Activated CD8-positive, alpha-beta T cell treated with anti-CD3 and anti-CD28 coated beads for 36 hours (primary cell): ENCODE measurements around the gene RNF121. TPM values are rescaled to one million over a fixed set of nuclear protein-coding genes. Genes with fewer than 3 reads are reported as not detected.

Experiments used
- ATAC-seq: fragments of 200-7000 bp; cut with Tn5 transposase; one replicate; pipeline ENCODE4 v1.10.0; 2021; ENCODE audit warnings: mild to moderate bottlenecking, moderate library complexity
- CTCF ChIA-PET: fragments of 350-600 bp; sonication (Branson Sonifier 250); formaldehyde crosslinking; loops from one replicate; lab custom pipeline; 2021; ENCODE audit warnings: antibody characterized with exemption; lab: Charles Lee
- POLR2A ChIA-PET: fragments of 350-600 bp; sonication (Branson Sonifier 250); formaldehyde crosslinking; loops from one replicate; lab custom pipeline; 2021; ENCODE audit warnings: antibody characterized with exemption; lab: Charles Lee
- DNase-seq: peaks from one replicate; pipeline ENCODE4 v3.0.0-alpha.2; 2020
- H3K27ac Mint-ChIP-seq: one replicate; pipeline ENCODE4 v1.8.0; 2021; ENCODE audit warnings: mild to moderate bottlenecking, mixed read lengths
- H3K27me3 Mint-ChIP-seq: one replicate; pipeline ENCODE4 v1.8.0; 2021; ENCODE audit warnings: mixed read lengths
- H3K36me3 Mint-ChIP-seq: one replicate; pipeline ENCODE4 v1.8.0; 2021; ENCODE audit warnings: low read depth, mixed read lengths
- H3K4me1 Mint-ChIP-seq: one replicate; pipeline ENCODE4 v1.8.0; 2021; ENCODE audit warnings: low read depth, mixed read lengths
- H3K4me3 Mint-ChIP-seq: one replicate; pipeline ENCODE4 v1.8.0; 2021; ENCODE audit warnings: mild to moderate bottlenecking, moderate library complexity, mixed read lengths
- H3K9me3 Mint-ChIP-seq: one replicate; pipeline ENCODE4 v1.8.0; 2021; ENCODE audit warnings: mixed read lengths
- CTCF ChIP-seq: fragments of 200-600 bp; IDR thresholded peaks from one replicate; pipeline ENCODE4 v1.8.0; 2022; ENCODE audit warnings: antibody characterized with exemption, mild to moderate bottlenecking
- intact Hi-C: fragments of 100-400 bp; cut with micrococcal nuclease; formaldehyde crosslinking; loops from one replicate; pipeline ENCODE4 v1.10.0; 2022
- total RNA-seq, 2 experiments: library from RNA; stranded (reverse); gene quantifications; one replicate each; pipeline ENCODE4 v1.2.3, GENCODE V29; 2021

The RNF121 gene
- total RNA-seq, 2 experiments from 2014 or later: 23.7 to 28.1 TPM

GRCh38 chr11:72037554-72038311 lies 108.9 kb downstream of the RNF121 start:
- POLR2A ChIA-PET: interaction anchor here (0.9 to 4.0 kb wide), 3 partner anchors 8 to 106 kb away, joined by 3 to 33 read pairs (median 3); no protein-coding TSS in a partner anchor
- ATAC-seq (no peak), DNase-seq (peak; percentile 10)
- no peak for TF ChIP-seq CTCF
- no peaks in the 10 kb centered on the region for H3K9me3 Mint-ChIP-seq
- no peaks in the 10 kb centered on the region for H3K27me3 Mint-ChIP-seq
- H3K27ac Mint-ChIP-seq: no peak overlapping the region
- intact Hi-C loops: no loop called here
- peaks cover 29% of the 10 kb centered on the region for H3K36me3 Mint-ChIP-seq
- H3K4me3 Mint-ChIP-seq: no peak overlapping the region
- CTCF ChIA-PET: interaction anchor here (2.3 to 4.4 kb wide), 3 partner anchors 10 to 53 kb away, joined by 6 to 54 read pairs (median 22); no protein-coding TSS in a partner anchor
- H3K4me1 Mint-ChIP-seq: peaks cover 35% of the 10 kb centered on the region

GRCh38 chr11:72038491-72038890 lies 109.6 kb downstream of the RNF121 start:
- POLR2A ChIA-PET: interaction anchor here (1.2 to 4.0 kb wide), 5 partner anchors 9 to 43 kb away, joined by 3 to 33 read pairs (median 11); partner anchors contain the start of genes LRRC51 and NUMA1
- TF ChIP-seq CTCF: no peak
- peaks cover 29% of the 10 kb centered on the region for H3K36me3 Mint-ChIP-seq
- intact Hi-C loops: no loop called here
- CTCF ChIA-PET: interaction anchor here (1.1 to 4.4 kb wide), 9 partner anchors 8 to 59 kb away, joined by 3 to 54 read pairs (median 5); no protein-coding TSS in a partner anchor
- H3K27me3 Mint-ChIP-seq: no peaks in the 10 kb centered on the region
- H3K27ac Mint-ChIP-seq: no peak overlapping the region
- ATAC-seq (no peak), DNase-seq (no peak)
- no peak overlapping the region for H3K4me3 Mint-ChIP-seq
- H3K9me3 Mint-ChIP-seq: no peaks in the 10 kb centered on the region
- peaks cover 35% of the 10 kb centered on the region for H3K4me1 Mint-ChIP-seq

- Mint-ChIP-seq H3K4me3 (no peak overlapping the region), H3K4me1 (peaks cover 35% of the 10 kb centered on the region), H3K9me3 (no peaks in the 10 kb centered on the region), H3K27ac (no peak overlapping the region), H3K36me3 (peaks cover 23% of the 10 kb centered on the region), H3K27me3 (no peaks in the 10 kb centered on the region)
- DNase-seq: peak; percentile 17
- CTCF ChIA-PET: interaction anchor here (1.0 to 4.4 kb wide), 11 partner anchors 9 to 396 kb away, joined by 3 to 54 read pairs (median 5); no protein-coding TSS in a partner anchor
- no peak for ATAC-seq
- no peak for TF ChIP-seq CTCF
- intact Hi-C loops: no loop called here
- POLR2A ChIA-PET: interaction anchor here (0.5 to 4.0 kb wide), 12 partner anchors 10 to 686 kb away, joined by 3 to 33 read pairs (median 4); partner anchors contain the start of genes LRRC51 and NUMA1
Observed at GRCh38 chr11:72039031-72039855, 110.4 kb downstream of the RNF121 start.

- no peaks in the 10 kb centered on the region for H3K9me3 Mint-ChIP-seq
- ChIA-PET POLR2A (interaction anchor here (0.6 to 4.0 kb wide), 16 partner anchors 10 to 116 kb away, joined by 3 to 33 read pairs (median 4); partner anchors contain the start of genes LRRC51, NUMA1 and XNDC1N), CTCF (interaction anchor here (0.7 to 4.4 kb wide), 14 partner anchors 10 to 395 kb away, joined by 3 to 54 read pairs (median 4); no protein-coding TSS in a partner anchor)
- no peak for TF ChIP-seq CTCF
- no peak for DNase-seq
- no peak overlapping the region for H3K27ac Mint-ChIP-seq
- intact Hi-C loops: loop anchor here (5.0 kb wide), 1 partner anchor 42 kb away; the partner anchor contains the start of genes LRRC51 and NUMA1
- peaks cover 36% of the 10 kb centered on the region for H3K4me1 Mint-ChIP-seq
- no peak overlapping the region for H3K4me3 Mint-ChIP-seq
- H3K36me3 Mint-ChIP-seq: peaks cover 20% of the 10 kb centered on the region
- H3K27me3 Mint-ChIP-seq: no peaks in the 10 kb centered on the region
- ATAC-seq: no peak
Observed at GRCh38 chr11:72039856-72040401, 111.1 kb downstream of the RNF121 start.
